GM18907 (cell line): ENCODE data around the gene KDM2B.
"Not testable (repeated sequence)": the region's sequence is repeated elsewhere in the genome, so short reads cannot be mapped to it uniquely, and the experiment has no call there.

Source experiments
- ATAC-seq: cut with Tn5 transposase; IDR thresholded peaks from one replicate; pipeline ENCODE4 v1.9.1; 2021; ENCODE audit warnings: mild to moderate bottlenecking, moderate library complexity; ENCODE audit not compliant: unreplicated experiment

KDM2B gene

DNA sequence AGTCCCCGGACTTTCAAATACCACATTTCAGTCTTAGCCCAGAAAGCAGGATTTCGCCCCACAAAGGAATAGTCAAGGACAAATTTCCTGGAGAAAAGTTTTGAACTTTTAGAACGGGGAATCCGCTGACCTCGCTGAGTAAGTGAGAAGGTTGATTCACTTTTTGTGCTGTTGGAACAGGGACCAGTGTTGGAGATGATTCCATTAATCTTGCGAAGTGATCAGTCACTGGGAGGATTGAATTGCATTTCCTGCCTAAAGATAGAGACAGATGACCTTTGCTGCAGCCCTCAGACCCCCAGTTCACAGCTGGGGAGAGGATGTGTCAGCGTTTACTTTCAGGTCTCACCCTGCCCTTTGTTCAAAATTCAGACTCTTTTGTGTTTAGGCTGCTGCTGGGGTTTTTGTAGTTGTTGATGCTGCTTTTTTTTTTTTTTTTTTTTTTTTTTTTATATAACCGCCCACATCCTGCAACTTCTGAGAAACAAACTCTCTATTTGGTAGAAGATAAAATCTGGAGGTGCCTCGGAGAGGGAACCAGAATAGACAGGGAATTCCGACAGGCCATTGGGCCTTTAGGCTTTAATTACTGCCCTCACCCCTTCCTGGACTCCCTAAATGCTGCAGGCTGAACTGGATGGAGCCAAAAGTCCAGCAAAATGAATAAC, 9.8 kb upstream of the KDM2B start:
- peak; percentile 63 for ATAC-seq

DNA sequence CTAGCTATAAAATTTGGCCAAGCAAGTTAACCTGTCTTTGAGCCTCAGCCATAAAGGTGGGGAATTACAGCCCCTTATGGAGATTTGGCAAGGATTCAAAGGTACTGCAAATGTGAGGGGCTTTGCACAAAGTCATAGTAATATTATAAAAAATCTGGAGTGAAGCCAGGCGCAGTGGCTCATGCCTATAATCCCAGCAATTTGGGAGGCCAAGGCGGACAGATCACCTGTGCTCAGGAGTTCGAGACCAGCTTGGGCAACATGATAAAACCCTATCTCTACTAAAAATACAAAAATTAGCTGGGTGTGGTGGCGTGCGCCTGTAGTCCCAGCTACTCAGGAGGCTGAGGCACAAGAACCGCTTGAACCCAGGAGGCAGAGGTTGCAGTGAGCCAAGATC, 4.1 kb upstream of the KDM2B start:
- ATAC-seq, result not testable (repeated sequence)

DNA sequence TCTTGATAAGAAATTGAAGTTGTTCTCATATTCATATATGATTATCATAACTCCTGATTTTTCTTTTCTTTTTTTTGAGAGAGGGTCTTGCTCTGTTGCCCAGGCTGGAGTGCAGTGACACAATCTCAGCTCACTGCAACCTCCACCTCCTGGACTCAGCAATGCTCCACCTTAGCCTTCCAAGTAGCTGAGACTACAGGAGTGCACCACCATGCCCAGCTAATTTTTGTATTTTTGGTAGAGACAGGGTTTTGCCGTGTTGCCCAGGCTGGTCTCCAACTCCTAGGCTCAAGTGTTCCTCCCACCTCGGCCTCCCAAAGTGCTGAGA, 2.5 kb upstream of the KDM2B start:
- ATAC-seq, result not testable (repeated sequence)

DNA sequence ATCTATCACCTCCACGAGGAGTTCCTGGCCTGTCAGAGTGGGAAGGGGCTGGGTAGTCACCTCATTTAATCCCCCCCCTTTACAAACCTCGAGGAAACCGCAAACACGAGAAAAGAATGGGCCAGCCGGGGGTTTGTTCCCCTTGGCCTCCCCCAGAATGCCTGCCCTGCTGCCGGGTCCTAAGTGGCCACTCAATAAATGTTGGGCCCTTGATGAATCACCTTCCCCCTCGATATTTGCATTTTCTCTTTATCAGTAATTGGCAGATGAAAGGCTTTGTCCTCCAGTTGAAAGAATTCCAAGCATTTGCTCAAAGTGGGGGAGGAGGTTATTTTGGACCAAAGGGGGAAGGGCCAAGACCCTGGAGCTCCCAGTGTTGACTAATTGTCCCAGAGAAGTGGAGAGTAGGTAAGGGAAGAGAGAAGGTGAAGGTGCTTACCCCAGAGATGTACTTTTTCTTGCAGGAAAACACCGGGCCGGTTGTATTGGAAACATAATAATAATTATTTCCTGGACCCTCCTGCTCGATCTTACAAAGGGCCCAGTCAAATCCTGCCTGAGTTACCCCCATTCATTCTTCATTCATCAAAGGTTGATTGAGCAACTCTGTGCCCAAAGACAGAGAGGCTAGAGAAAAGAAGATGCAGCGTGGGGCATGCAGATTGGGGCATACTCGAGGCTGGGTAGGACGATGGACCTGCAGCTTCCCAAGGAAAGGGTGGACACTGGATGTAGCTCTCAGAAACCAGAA, 1.9 kb upstream of the KDM2B start:
- no peak for ATAC-seq

DNA sequence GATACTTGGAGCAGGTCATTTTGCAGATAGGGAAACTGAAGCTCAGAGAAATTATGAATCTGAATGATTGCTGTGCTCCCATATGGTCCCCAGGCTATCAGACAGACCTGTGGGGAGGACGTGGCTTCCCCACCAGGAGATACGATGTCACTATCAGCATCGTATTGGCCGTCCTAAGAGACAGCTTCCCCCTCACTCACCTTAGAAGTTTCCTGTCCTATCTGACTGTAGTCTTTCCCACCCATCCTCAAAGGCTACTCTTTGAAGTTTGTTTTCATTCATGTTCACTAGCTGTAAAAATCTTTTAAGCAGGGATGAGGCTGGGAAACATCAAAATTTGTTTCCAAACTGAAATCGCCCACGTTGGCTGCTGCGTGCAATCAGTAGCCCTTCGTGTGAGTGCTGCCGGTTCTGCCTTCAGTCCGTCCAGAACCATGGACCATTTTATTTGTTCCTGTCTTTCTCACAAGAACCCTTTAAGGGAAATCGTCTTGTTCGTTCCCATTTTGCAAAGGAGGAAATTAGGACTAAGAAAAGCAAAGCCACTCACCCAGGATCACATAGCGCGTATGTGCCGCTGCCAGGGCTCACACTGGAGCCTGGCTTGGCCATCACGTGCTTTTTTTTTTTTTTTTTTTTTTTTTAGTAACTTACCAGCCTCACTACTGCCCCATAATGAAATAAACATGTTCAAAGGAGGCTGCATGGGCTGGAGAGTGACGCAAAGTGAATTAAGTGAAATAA, 1.0 kb upstream of the KDM2B start:
- no peak for ATAC-seq

DNA sequence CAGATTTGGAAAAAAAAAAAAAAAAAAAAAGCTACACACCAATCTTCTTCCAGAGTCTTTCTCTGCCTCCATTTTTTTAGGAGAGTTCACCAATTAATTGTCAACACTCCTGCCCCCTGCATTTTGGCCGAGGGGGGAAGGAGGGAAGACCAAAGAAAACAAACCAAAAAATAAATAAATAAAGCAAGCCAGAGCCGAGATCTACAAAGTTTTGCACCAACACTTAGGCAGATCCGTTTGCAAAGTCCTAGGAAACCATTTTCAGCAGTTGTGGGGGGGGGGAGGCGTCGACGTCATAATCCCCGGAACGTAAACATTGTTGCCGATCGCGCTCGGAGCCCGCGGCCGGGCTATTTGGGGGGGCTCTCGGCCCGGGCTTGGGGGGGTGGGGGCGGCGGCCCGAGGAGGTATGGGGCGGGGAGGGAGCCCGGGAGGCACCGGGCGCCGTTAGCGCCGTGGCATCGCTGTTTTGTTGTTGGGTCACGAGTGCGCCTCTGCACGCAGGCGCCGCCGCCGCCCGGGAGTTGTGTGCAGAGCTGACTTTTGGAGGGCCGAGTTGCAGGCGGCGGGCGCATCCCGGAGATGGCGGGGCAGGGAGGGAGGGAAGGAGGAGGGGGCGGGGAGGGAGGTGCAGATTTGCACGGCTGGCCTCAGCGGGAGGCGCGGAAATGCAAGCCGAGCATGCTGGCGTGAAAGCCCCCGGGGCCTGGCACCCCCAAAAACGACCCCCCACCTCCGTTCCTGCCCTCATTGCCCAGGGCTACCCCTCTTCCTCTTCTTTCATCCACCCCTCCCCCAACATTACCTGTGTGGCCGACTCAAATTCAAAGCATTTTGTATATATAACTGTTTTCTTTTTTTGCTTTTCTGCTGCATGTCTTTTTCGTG, 598 bp downstream of the KDM2B start:
- peak; percentile 40 for ATAC-seq

DNA sequence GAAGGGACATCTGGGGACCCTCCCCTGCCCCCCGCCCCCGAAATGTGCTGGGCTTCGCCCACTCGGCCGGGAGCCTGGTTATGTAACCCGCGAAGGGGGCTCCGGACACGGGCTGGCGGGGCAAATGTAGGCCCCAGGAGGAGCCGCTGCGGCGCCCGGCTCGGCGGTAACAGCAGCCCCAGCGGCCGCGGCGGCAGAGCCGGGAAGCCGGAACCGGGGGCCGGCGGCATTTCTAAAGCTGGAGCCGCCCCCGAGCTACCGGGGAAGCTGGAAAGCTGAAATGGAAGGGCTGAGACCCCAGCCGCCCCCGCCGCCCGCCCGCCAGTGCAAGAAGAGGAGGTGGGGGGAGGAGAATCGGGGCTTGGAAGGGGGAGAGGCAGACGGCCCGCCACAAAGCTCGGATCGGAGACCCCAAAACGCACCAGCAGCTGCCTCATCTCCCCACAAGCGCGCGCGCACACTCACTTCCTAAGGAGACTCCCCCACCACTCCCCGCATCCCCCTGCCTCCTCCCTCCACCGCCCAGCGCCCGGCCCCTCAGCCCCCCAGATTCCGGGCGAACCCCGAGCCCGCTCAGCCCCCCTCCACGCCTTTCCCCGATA, 1.5 kb downstream of the KDM2B start:
- no peak for ATAC-seq

DNA sequence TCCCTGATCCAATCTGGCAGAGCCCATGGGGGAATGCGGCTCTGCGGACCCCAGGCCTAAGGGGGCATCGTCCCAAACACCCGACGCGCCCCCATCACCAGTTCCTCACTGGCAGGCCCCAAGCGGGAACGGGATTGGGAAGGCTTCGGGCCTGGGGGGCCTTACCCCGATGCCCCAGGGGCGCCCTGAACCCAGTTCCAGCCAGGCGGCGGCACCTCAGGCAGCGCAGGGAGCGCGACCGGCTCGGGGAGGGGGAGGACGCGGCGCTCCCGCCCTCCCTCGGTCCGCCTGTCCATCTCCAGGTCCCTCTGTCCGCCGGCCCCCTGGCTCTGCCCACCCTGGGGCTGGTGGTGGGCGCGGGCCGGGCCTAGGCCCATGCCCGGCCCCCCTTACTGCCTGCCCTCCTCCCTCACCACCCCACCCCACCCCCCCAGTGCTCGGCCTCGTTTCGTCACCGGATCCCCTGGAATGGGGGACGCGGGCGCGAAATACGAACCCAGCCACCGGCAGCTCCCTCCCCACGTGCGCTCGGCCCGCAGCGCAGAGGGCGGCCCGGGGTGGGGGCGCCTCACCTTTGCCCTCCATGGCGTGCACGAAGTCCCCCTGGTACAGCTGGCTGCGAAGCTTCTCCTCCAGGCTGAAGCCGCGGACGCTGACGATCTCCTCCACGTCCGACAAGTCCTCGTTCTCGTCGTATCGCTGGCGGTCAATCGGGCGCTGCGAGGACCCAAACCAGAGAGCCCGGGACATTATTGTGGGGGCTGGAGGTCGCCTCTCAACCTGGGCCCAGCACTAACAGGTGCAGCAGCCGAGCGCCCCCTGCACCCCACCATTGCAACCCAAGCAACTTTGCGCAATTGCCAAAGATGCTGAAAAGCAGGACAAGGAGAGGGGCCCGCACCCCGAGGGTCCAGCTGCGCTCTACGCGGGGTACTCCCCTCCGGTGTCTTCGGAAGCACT, 2.3 kb downstream of the KDM2B start:
- ATAC-seq, result no peak

DNA sequence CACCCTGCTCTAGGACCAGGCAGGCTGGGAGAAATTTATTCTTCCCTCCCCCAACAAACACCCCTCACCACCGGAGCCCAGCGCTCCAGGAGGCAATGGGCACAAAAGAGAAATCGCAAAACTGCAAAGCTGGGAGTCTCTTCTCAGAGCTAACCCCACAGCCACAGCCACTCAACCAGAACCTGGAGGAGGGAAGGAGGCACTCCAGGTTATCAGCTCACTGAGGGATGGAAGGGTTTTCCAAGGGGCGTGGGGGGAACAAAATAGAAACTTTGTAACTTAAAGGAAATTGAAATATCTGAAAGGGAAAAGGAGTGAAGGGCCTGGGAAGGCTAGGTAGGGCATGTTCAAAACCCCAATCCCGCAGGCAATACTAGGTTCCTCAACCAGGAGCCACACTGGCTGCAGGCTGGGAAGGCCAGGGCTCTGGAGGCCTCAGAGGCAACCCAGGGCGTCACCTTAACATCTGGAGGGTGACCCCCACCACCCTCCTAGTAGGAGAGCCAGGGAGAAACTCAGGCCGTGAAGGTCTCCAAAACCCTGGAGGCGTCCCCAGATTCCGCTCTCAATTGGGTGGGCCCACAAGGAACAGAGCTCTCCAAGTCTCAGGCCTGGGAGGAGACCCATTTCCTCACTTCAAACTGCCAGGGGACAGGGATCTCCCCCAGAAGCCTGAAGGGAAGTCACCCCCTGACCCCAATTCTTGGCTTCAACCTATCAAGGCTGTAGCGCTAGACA, 3.2 kb downstream of the KDM2B start:
- ATAC-seq, result no peak

DNA sequence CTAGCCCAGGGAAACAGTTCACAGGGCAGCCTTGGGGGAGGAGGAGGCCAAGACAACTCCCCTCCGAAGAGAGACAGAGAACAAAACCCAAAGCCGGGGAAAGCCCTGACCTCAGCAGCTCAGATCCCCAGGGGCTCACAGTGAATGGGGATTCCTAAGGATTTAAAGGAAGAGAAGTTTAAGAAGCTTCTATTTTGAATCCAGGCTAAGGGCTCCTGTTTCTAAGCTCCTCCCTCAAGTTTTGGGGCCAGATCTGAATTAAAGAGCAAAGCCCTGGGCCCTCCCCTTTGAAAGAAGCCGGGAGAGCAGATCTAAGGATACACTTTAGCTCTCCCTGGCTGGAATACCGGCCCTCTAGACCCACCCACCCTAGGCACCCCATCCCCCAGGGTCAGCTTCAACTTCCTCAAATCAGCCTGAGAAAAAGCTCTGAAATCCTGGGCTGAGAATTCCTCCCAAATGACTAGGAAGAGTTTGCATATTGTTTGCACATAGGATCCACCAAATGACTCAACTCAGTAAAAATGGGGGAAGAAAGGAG, 3.9 kb downstream of the KDM2B start:
- ATAC-seq, result no peak

DNA sequence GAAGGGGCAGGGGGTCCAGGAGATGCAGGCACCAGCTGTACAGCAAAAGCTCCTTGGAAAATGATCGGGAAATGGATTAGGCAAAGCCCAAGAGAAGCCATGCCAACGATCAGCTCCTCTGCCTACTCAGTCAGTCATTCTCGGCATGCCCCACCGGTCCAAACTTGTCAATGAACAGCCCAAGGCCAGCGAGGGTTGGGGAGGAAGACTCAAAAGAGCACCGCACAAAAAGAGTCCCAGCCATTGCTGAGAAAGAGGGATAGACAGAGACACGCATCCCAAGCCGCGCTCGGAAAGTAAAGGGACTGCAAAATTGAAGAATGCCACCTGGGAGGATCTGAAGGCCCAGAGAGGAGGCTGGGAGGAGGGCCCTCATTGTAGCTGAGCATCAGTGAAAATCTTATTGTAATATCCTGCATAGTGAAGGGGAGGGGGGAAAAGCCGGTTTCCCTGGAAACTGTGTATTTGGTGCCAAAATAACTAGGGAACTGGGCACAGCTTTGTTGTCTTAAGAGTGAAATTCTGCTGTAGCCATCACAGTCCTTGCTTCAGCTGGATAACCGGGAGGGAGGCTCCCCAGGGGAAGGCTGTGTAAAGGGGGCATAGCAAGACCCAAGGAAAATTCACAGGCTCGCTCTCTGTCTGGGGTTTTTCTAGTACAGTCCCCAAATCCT, 4.7 kb downstream of the KDM2B start:
- ATAC-seq, result no peak

DNA sequence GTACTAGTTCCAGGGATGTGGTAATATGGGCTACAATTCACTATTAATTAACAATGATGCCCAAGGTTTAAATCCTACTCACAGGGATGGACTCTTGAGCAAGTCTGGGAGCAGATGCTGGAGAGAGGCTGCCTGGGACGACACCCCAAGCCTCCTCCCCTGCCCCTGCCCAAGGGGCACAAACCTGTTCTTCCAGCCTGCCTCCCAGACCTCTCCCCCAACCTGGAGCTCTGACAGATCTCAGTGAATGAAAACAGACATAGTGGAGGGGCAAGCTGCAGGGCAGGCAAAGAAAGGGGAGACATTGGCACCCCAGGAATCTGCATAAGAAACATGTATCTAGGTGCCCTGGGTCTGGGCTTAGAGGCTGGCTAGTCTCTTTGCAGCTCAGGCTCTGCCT, 5.8 kb downstream of the KDM2B start:
- no peak for ATAC-seq

DNA sequence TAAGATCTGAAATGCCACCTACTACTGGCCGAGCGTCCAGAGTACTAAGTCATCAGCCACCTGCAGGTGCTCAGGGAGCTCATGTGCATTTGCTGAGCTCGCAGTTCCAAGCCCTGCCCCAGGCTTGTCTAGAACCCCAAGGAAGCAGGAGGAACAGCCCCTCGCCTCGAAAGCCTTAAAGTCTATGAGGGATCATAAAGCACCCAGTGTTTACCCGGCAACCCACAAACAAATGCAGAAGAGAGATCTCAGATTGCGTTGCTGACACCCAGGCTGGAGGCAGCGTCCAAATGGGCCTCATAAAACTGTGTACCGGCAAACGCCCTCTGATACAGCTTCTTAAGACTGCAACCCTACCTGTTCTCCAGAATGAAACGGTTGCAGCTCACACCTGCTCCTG, 6.8 kb downstream of the KDM2B start:
- ATAC-seq, result no peak

DNA sequence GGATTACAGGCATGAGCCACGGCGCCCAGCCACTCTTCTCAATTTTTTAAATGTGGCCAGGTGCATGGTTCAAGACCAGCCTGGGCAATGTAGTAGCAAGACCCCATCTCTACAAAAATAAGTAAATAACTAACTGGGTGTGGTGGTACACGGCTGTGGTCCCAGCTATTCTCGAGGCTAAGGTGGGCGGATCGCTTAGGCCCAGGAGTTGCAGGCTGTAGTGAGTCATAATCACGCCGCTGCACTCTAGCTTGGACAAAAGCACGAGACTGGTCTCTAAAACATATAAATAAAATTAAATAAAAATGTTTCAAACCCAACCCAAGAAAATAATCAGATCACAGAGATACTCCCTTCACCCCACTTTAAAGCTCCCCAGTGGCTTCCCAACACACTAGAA, 8.9 kb downstream of the KDM2B start:
- no peak for ATAC-seq

DNA sequence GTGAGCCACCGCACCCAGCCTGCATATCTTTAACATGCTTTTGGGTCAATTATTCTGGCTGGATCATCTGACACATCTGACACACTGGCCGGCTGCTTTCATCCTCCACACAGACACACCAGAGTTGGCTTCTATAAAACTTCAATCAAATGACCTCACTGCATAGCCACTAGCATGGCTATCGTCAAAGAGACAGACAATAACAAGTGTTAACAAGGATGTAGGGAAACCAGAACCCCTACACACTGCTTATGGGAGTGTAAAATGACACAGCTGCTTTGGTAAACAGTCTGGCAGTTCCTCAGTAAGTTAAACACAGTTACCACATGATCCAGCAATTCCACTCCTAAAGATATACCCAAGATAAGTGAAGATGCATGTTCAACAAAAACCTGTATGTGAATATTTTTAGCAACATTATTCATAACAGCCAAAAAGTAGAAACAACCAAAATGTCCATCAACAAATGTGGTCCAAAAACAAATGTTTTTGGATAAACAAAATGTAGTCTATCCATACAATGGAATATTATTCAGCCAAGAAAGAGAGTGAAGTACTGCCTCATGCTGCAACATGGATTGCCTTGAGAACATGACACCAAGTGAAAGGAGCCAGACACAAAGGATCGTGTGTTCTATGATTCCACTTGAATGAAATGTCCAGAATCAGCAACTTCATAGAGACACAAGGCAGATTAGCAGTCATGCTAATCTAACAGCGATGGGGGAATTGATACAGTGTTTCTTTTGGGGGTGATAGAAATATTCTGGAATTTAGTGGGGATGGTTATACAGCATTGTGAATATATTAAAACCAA, 10.1 kb downstream of the KDM2B start:
- no peak for ATAC-seq

DNA sequence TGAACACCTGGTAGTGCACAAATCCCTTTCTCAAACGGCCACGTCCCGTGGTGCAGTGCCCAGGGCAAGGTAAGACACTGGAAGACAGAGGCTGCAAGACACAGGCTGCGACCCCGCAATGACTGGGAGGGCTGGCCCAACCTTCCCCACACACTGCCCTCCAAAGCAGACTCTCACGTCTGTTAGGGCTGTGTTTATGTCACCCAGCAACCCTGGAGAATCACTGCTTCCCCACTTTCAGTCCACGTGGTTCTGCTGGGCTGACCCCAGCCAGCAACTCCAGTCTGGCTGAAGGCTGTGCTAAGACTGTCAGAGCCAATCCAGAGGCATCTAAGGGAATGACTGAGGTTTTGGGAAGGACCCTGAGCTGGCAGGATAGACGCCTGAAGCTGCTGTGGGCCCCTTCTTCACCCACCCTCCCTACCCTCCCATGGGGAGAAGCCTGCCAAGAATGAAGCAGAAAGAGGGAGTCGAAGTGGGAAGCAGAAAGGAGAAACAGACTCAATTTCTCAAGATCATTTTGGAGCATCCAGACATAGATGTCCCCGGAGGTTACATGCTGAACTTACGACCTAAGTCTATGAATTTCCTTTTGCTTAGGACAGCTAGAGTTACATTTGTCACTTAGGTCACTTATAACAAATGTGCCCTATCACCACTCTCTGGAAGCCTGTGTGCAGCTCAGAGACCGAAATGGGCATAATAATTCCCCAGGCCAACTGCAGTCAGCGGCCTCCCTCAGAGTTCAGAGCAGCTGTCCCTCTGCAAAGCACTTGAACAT, 11.7 kb downstream of the KDM2B start:
- ATAC-seq, result no peak
